ENCODE data around the gene CNTNAP2. TPM values are rescaled to one million over a fixed set of nuclear protein-coding genes. Genes with fewer than 3 reads are reported as not detected.

Gene CNTNAP2
- total and polyA plus RNA-seq, 2 of the 13 experiments (the other 11 are each of a cell fraction or from before 2014, with no cell fraction given) = 0.40 to 0.42 TPM

DNA sequence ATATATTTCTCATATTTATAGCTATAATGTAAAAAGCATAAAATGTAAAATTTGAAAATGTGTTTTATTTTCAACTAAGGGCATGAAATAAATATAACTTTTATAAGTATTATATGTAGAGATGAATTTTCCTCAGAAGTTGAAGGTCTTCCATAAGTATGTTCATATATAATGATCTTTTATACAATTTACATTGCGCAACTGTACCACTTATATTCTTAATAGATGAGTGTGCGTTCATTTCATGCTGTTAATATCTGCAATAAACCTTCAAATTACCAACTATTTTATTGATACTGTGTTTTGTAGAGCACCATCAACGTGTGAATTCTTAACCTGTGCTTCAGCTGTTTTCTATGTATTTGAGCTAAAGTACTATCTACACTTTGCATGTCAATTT, 285.3 kb downstream of the CNTNAP2 start (continued):
- TF ChIP-seq, protein P1, sequence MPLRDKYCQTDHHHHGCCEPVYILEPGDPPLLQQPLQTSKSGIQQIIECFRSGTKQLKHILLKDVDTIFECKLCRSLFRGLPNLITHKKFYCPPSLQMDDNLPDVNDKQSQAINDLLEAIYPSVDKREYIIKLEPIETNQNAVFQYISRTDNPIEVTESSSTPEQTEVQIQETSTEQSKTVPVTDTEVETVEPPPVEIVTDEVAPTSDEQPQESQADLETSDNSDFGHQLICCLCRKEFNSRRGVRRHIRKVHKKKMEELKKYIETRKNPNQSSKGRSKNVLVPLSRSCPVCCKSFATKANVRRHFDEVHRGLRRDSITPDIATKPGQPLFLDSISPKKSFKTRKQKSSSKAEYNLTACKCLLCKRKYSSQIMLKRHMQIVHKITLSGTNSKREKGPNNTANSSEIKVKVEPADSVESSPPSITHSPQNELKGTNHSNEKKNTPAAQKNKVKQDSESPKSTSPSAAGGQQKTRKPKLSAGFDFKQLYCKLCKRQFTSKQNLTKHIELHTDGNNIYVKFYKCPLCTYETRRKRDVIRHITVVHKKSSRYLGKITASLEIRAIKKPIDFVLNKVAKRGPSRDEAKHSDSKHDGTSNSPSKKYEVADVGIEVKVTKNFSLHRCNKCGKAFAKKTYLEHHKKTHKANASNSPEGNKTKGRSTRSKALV (CRISPR knock-in tag; IDR thresholded peaks at IDR 0.05) = no peak
- TF ChIP-seq ZNF557 (CRISPR knock-in tag; IDR thresholded peaks at IDR 0.05) (no peak), KDM4B (CRISPR knock-in tag; IDR thresholded peaks at IDR 0.05) (no peak), SIN3A (IDR thresholded peaks at IDR 0.05; ENCODE audit: borderline replicate concordance, low read depth, low read length) (no peak), JARID2 (CRISPR knock-in tag; IDR thresholded peaks at IDR 0.05; ENCODE audit: insufficient replicate concordance) (no peak)
- TF ChIP-seq, protein P2, sequence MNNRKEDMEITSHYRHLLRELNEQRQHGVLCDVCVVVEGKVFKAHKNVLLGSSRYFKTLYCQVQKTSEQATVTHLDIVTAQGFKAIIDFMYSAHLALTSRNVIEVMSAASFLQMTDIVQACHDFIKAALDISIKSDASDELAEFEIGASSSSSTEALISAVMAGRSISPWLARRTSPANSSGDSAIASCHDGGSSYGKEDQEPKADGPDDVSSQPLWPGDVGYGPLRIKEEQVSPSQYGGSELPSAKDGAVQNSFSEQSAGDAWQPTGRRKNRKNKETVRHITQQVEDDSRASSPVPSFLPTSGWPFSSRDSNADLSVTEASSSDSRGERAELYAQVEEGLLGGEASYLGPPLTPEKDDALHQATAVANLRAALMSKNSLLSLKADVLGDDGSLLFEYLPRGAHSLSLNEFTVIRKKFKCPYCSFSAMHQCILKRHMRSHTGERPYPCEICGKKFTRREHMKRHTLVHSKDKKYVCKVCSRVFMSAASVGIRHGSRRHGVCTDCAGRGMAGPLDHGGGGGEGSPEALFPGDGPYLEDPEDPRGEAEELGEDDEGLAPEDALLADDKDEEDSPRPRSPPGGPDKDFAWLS (CRISPR knock-in tag; IDR thresholded peaks at IDR 0.05; ENCODE audit: borderline replicate concordance) = no peak
- TF ChIP-seq, protein P3, sequence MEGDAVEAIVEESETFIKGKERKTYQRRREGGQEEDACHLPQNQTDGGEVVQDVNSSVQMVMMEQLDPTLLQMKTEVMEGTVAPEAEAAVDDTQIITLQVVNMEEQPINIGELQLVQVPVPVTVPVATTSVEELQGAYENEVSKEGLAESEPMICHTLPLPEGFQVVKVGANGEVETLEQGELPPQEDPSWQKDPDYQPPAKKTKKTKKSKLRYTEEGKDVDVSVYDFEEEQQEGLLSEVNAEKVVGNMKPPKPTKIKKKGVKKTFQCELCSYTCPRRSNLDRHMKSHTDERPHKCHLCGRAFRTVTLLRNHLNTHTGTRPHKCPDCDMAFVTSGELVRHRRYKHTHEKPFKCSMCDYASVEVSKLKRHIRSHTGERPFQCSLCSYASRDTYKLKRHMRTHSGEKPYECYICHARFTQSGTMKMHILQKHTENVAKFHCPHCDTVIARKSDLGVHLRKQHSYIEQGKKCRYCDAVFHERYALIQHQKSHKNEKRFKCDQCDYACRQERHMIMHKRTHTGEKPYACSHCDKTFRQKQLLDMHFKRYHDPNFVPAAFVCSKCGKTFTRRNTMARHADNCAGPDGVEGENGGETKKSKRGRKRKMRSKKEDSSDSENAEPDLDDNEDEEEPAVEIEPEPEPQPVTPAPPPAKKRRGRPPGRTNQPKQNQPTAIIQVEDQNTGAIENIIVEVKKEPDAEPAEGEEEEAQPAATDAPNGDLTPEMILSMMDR (CRISPR knock-in tag; IDR thresholded peaks at IDR 0.05) = no peak
- TF ChIP-seq, protein P4, sequence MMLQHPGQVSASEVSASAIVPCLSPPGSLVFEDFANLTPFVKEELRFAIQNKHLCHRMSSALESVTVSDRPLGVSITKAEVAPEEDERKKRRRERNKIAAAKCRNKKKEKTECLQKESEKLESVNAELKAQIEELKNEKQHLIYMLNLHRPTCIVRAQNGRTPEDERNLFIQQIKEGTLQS (CRISPR knock-in tag; IDR thresholded peaks at IDR 0.05) = no peak
- TF ChIP-seq, protein P5, sequence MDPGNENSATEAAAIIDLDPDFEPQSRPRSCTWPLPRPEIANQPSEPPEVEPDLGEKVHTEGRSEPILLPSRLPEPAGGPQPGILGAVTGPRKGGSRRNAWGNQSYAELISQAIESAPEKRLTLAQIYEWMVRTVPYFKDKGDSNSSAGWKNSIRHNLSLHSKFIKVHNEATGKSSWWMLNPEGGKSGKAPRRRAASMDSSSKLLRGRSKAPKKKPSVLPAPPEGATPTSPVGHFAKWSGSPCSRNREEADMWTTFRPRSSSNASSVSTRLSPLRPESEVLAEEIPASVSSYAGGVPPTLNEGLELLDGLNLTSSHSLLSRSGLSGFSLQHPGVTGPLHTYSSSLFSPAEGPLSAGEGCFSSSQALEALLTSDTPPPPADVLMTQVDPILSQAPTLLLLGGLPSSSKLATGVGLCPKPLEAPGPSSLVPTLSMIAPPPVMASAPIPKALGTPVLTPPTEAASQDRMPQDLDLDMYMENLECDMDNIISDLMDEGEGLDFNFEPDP (CRISPR knock-in tag; conservative IDR thresholded peaks at IDR 0.05) = no peak
